SK-N-SH (cell line): ENCODE data around the gene PSMC3IP. TPM values are rescaled to one million over a fixed set of nuclear protein-coding genes. Genes with fewer than 3 reads are reported as not detected.

Experiments
- CTCF ChIA-PET: fragments of 300-600, 350-600 bp; formaldehyde crosslinking; extraction: SDS; loops from one replicate; lab custom pipeline; 2021; lab: Yijun Ruan, JAX
- POLR2A ChIA-PET: fragments of 350-600 bp; sonication (Branson Sonifier 250); formaldehyde crosslinking; extraction: SDS; loops from one replicate; lab custom pipeline; 2020; ENCODE audit warnings: antibody characterized with exemption, inconsistent platforms; lab: Yijun Ruan, JAX
- DNase-seq: peaks from one replicate; pipeline ENCODE4 v3.0.0; 2012
- H2AFZ ChIP-seq: fragments of 200-600 bp; sonication (generic); 2 replicates; pipeline ENCODE4 v1.8.1; 2016; ENCODE audit warnings: antibody characterized with exemption, mild to moderate bottlenecking, low read depth
- H3F3A ChIP-seq: fragments of 200-600 bp; sonication (generic); replicated peaks from 2 replicates; pipeline ENCODE3; 2016; ENCODE audit warnings: antibody characterized with exemption, mild to moderate bottlenecking; ENCODE audit not compliant: insufficient read depth
- H3K27ac ChIP-seq, 2 experiments: fragments of 200-500 bp in 1 of 2; fragments of 200-600 bp in 1 of 2; sonication (Bioruptor generic) in 1 of 2; sonication (generic), shearing (Covaris generic) in 1 of 2; 2 replicates each; pipeline versions ENCODE4 v1.5.1 to v1.6.1; 2014 to 2016; ENCODE audit warnings: low read depth in 2 of 2, inconsistent platforms in 1 of 2, low read length in 1 of 2, mild to moderate bottlenecking in 1 of 2, mixed read lengths in 1 of 2
- H3K27me3 ChIP-seq: fragments of 200-600 bp; sonication (generic), shearing (Covaris generic); 2 replicates; pipeline ENCODE4 v1.6.1; 2016; ENCODE audit warnings: mixed run types; ENCODE audit not compliant: insufficient read depth
- H3K36me3 ChIP-seq, 2 experiments: fragments of 200-500 bp in 1 of 2; fragments of 200-600 bp in 1 of 2; sonication (Bioruptor generic) in 1 of 2; sonication (generic) in 1 of 2; replicated peaks in 1 of 2; 2 replicates each; pipeline versions ENCODE3 to v1.5.1; 2014 to 2016; ENCODE audit warnings: low read length in 1 of 2, mild to moderate bottlenecking in 1 of 2; ENCODE audit not compliant: insufficient read depth in 2 of 2, control insufficient read depth in 1 of 2
- H3K4me1 ChIP-seq, 2 experiments: fragments of 200-500 bp in 1 of 2; fragments of 200-600 bp in 1 of 2; sonication (Bioruptor generic) in 1 of 2; sonication (generic), shearing (Covaris generic) in 1 of 2; 2 replicates each; pipeline versions ENCODE4 v1.5.1 to v1.6.1; 2014 to 2016; ENCODE audit warnings: low read depth in 1 of 2, low read length in 1 of 2, mixed run types in 1 of 2; ENCODE audit not compliant: insufficient read depth in 2 of 2, control insufficient read depth in 1 of 2
- H3K4me2 ChIP-seq: fragments of 200-600 bp; sonication (generic), shearing (Covaris generic); 2 replicates; pipeline ENCODE4 v1.6.1; 2017; ENCODE audit warnings: mixed run types
- H3K4me3 ChIP-seq, 2 experiments: fragments of 200-500 bp in 1 of 2; fragments of 200-600 bp in 1 of 2; sonication (Bioruptor generic) in 1 of 2; sonication (generic), shearing (Covaris generic) in 1 of 2; 2 replicates each; pipeline versions ENCODE4 v1.5.1 to v1.8.1; 2014 to 2016; ENCODE audit warnings: low read depth in 2 of 2, inconsistent platforms in 1 of 2, low read length in 1 of 2, mild to moderate bottlenecking in 1 of 2, mixed read lengths in 1 of 2, moderate library complexity in 1 of 2
- H3K79me2 ChIP-seq: fragments of 200-600 bp; sonication (generic); 2 replicates; pipeline ENCODE4 v1.8.1; 2017; ENCODE audit warnings: mild to moderate bottlenecking; ENCODE audit not compliant: insufficient read depth
- H3K9ac ChIP-seq: fragments of 200-600 bp; sonication (generic); 2 replicates; pipeline ENCODE4 v1.6.1; 2017; ENCODE audit warnings: mixed run types
- H3K9me2 ChIP-seq: fragments of 200-600 bp; sonication (generic); 2 replicates; pipeline ENCODE4 v1.6.1; 2017; ENCODE audit warnings: mixed run types
- H3K9me3 ChIP-seq: fragments of 200-600 bp; sonication (generic); 2 replicates; pipeline ENCODE4 v1.6.1; 2017; ENCODE audit warnings: mixed run types, mild to moderate bottlenecking, moderate library complexity
- H4K20me1 ChIP-seq: fragments of 200-600 bp; sonication (generic); 2 replicates; pipeline ENCODE4 v1.6.1; 2017; ENCODE audit warnings: mild to moderate bottlenecking, mixed run types; ENCODE audit not compliant: insufficient read depth
- CHD2 ChIP-seq: fragments of 150-350 bp; IDR thresholded peaks from 2 replicates; pipeline ENCODE4 v1.6.1; 2018; ENCODE audit warnings: low read length; ENCODE audit not compliant: partially characterized antibody
- CTCF ChIP-seq: fragments of 200-600 bp; sonication (generic); IDR thresholded peaks from 2 replicates; pipeline ENCODE4 v1.6.1; 2017; ENCODE audit warnings: antibody characterized with exemption, mild to moderate bottlenecking, moderate library complexity
- FOXJ3 ChIP-seq: sonication (generic); formaldehyde crosslinking; IDR thresholded peaks from 2 replicates; pipeline ENCODE4 v1.5.1; 2020; ENCODE audit warnings: mild to moderate bottlenecking, missing genetic modification reagents
- GATA2 ChIP-seq: sonication (generic); formaldehyde crosslinking; IDR thresholded peaks from 2 replicates; pipeline ENCODE4 v1.5.0; 2020; ENCODE audit warnings: mild to moderate bottlenecking, missing genetic modification reagents
- JUND ChIP-seq: IDR thresholded peaks from 2 replicates; pipeline ENCODE4 v1.4.0; 2012
- MAX ChIP-seq: IDR thresholded peaks from 2 replicates; pipeline ENCODE4 v1.4.0; 2012; ENCODE audit warnings: low read depth
- NFIC ChIP-seq: IDR thresholded peaks from 2 replicates; pipeline ENCODE4 v1.4.0; 2012; ENCODE audit warnings: borderline replicate concordance
- NRF1 ChIP-seq: IDR thresholded peaks from 2 replicates; pipeline ENCODE4 v1.6.1; 2012; ENCODE audit warnings: low read depth, mild to moderate bottlenecking, low read length
- PBX3 ChIP-seq: IDR thresholded peaks from 2 replicates; pipeline ENCODE4; 2012
- SIN3A ChIP-seq: IDR thresholded peaks from 2 replicates; pipeline ENCODE4 v1.6.1; 2012; ENCODE audit warnings: low read depth, mild to moderate bottlenecking, low read length, moderate library complexity, borderline replicate concordance
- ZBTB33 ChIP-seq: IDR thresholded peaks from 2 replicates; pipeline ENCODE4 v1.4.0; 2012; ENCODE audit warnings: low read depth, borderline replicate concordance
- WGBS: methylation state at CpG from one replicate; pipeline ENCODE4 v1.1.6; 2017; ENCODE audit warnings: low lambda C conversion rate; 5-methylcytosine and 5-hydroxymethylcytosine counted together
- polyA plus RNA-seq, 3 experiments: library from polyadenylated mRNA; depleted of rRNA; stranded (reverse); fragments of >200 nt; gene quantifications; 2 replicates each; pipeline ENCODE4 v1.2.3, GENCODE V29; 2012

The PSMC3IP gene
- polyA plus RNA-seq, 1 of the 3 experiments (the other 2 are of a cell fraction) = 17.3 TPM

DNA sequence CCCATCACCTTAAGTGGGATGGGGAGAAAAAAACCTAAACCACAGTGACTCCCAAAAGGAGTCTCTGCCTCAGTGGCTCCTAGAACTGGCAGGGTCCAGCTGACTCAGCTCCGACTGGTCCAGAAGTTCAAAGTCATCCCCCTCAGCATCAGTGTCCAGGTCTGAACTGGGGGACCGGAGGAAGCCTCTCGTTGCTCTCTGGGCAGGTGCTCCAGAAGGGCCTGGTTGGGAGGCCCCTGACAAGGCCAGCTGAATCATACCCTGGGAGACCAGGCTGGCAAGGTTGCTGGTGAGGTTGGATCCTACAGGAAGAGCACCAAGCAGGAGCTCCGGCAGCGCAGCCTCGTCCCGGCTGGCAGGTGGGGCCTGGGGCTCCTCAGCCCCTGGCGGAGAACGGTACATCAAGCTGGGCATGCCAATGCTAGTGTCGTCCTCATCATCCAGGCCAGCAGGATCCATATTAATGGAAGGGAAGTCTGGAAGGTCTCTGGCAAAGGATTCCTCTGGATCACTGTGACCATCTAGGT, 4.3 kb upstream of the PSMC3IP start:
- H2AFZ ChIP-seq = no peak overlapping the region
- no peak overlapping the region for H3K27ac ChIP-seq
- peaks cover 17 to 52% of the 10 kb centered on the region in 2 experiments for H3K36me3 ChIP-seq
- H3F3A ChIP-seq = peaks cover 23% of the 10 kb centered on the region
- no peak overlapping the region for H3K4me2 ChIP-seq
- H4K20me1 ChIP-seq = no peaks in the 10 kb centered on the region
- CTCF ChIA-PET = interaction anchor here (0.6 to 5.8 kb wide), 4 partner anchors 23 to 181 kb away, joined by 3 to 34 read pairs (median 10); no protein-coding TSS in a partner anchor
- H3K9ac ChIP-seq = no peak overlapping the region
- WGBS = 93% methylated on average over 7 of the region's 10 CpGs
- no peaks in the 10 kb centered on the region for H3K27me3 ChIP-seq
- no peaks in the 10 kb centered on the region for H3K9me2 ChIP-seq
- peaks cover 2 to 7% of the 10 kb centered on the region in 2 experiments; a peak in 2 of 4 replicates for H3K4me1 ChIP-seq
- H3K9me3 ChIP-seq = no peaks in the 10 kb centered on the region
- TF ChIP-seq FOXJ3 (CRISPR knock-in tag) (no peak), SIN3A (no peak), CTCF (no peak), MAX (no peak), NFIC (no peak), NRF1 (no peak), ZBTB33 (no peak), GATA2 (CRISPR knock-in tag) (no peak), CHD2 (no peak), JUND (no peak), PBX3 (no peak)
- TF ChIP-seq, all 33 proteins: peak for 0
- Histone ChIP-seq H3K79me2 (peaks cover 27% of the 10 kb centered on the region), H3K4me3 (no peak overlapping the region)
- DNase-seq = no peak
- POLR2A ChIA-PET = no interaction called here
